K562 (cell line): ENCODE results near the gene EXT2. TPM values are rescaled to one million over a fixed set of nuclear protein-coding genes. Genes with fewer than 3 reads are reported as not detected.

Experiments used
- ATAC-seq: fragments of 200-7000 bp; cut with Tn5 transposase; 3 replicates; pipeline ENCODE4 v1.9.1; 2020; ENCODE audit warnings: moderate library complexity
- BruUV-seq: library from RNA; stranded (reverse); fragments of 400-500 nt; replicated peaks from 2 replicates; lab custom pipeline; 2021; lab: Mats Ljungman, UMichigan
- CTCF ChIA-PET: fragments of 300-600 bp; formaldehyde crosslinking; extraction: SDS; loops from one replicate; lab custom pipeline; 2021; ENCODE audit warnings: low intra/inter-chr PET ratio; lab: Yijun Ruan, JAX
- POLR2A ChIA-PET: fragments of 300-600, 350-650 bp; sonication (Branson Sonifier 250); formaldehyde crosslinking; extraction: SDS; loops from one replicate; lab custom pipeline; 2021; ENCODE audit warnings: antibody characterized with exemption, inconsistent platforms; lab: Yijun Ruan, JAX
- DNase-seq, 4 experiments: peaks; one replicate each; pipeline versions ENCODE4 v3.0.0 to v3.0.0-alpha.2; 2011 to 2018; ENCODE audit warnings: low spot score in 3 of 4, mixed read lengths in 3 of 4; ENCODE audit errors: extremely low read depth in 1 of 4
- FAIRE-seq: peaks from 2 replicates; lab custom pipeline; 2011; peaks lifted over from hg19 to GRCh38; lab: Jason Lieb, UNC
- H2AFZ ChIP-seq: 2 replicates; pipeline ENCODE4 v1.6.0; 2011; ENCODE audit warnings: low read depth, low read length, control low read depth, inconsistent platforms
- H3K27ac ChIP-seq: fragments of 200-600 bp; 3 replicates; pipeline ENCODE4 v1.8.0; 2011; ENCODE audit warnings: low read depth, mild to moderate bottlenecking, control low read depth, inconsistent platforms, low read length, moderate library complexity, mixed read lengths; ENCODE audit errors: extremely low read depth
- H3K27me3 ChIP-seq, 2 experiments: fragments of 300-600 bp in 1 of 2; 2 replicates in 1 of 2; 3 replicates in 1 of 2; pipeline versions ENCODE4 v1.6.0 to v1.8.0; 2011; ENCODE audit warnings: inconsistent platforms in 2 of 2, low read length in 2 of 2, mild to moderate bottlenecking in 1 of 2, mixed read lengths in 1 of 2, moderate library complexity in 1 of 2; ENCODE audit not compliant: control insufficient read depth in 2 of 2, insufficient read depth in 2 of 2
- H3K36me3 ChIP-seq: fragments of 300-600 bp; 3 replicates; pipeline ENCODE4 v1.8.0; 2011; ENCODE audit warnings: mild to moderate bottlenecking, low read length, inconsistent platforms; ENCODE audit not compliant: control insufficient read depth, insufficient read depth
- H3K4me1 ChIP-seq, 2 experiments: fragments of 200-600 bp in 1 of 2; replicated peaks in 1 of 2; 2 replicates in 1 of 2; 3 replicates in 1 of 2; pipeline versions ENCODE4 v1.5.1 to v1.8.0; 2011; ENCODE audit warnings: inconsistent platforms in 2 of 2, low read length in 2 of 2, mild to moderate bottlenecking in 1 of 2, mixed read lengths in 1 of 2, moderate library complexity in 1 of 2; ENCODE audit not compliant: control insufficient read depth in 2 of 2, insufficient read depth in 2 of 2
- H3K4me2 ChIP-seq: 2 replicates; pipeline ENCODE4 v1.6.1; 2011; ENCODE audit warnings: low read length, control low read depth, inconsistent platforms, mixed read lengths; ENCODE audit not compliant: insufficient read depth
- H3K4me3 ChIP-seq: fragments of 200-600 bp; sonication (generic), shearing (Covaris generic); 2 replicates; pipeline ENCODE4 v1.5.1; 2016; ENCODE audit warnings: control low read depth, inconsistent platforms
- H3K79me2 ChIP-seq: fragments of 200-600 bp; 3 replicates; pipeline ENCODE4 v1.8.0; 2011; ENCODE audit warnings: low read length, inconsistent platforms; ENCODE audit not compliant: control insufficient read depth, insufficient read depth
- H3K9ac ChIP-seq, 2 experiments: 2 replicates each; pipeline versions ENCODE4 v1.6.0 to v1.6.1; 2011; ENCODE audit warnings: low read depth in 2 of 2, low read length in 2 of 2, control low read depth in 1 of 2, inconsistent platforms in 1 of 2, mild to moderate bottlenecking in 1 of 2, mixed read lengths in 1 of 2; ENCODE audit not compliant: insufficient read depth in 1 of 2
- H3K9me1 ChIP-seq: one replicate; pipeline ENCODE4 v1.6.0; 2011; ENCODE audit warnings: inconsistent platforms, mild to moderate bottlenecking, low read length, moderate library complexity; ENCODE audit not compliant: control insufficient read depth, insufficient read depth
- H3K9me3 ChIP-seq: replicated peaks from 2 replicates; pipeline ENCODE4 v1.5.1; 2011; ENCODE audit warnings: low read depth, low read length, inconsistent platforms; ENCODE audit not compliant: control insufficient read depth, insufficient read depth
- H4K20me1 ChIP-seq: replicated peaks from 2 replicates; pipeline ENCODE4 v1.6.1; 2011; ENCODE audit warnings: low read length, inconsistent platforms, mixed read lengths; ENCODE audit not compliant: control insufficient read depth, insufficient read depth
- CBX2 ChIP-seq: fragments of 200-600 bp; sonication (generic); IDR thresholded peaks from one replicate; pipeline ENCODE4 v1.6.1; 2012; ENCODE audit warnings: mild to moderate bottlenecking, low read length, inconsistent platforms; ENCODE audit not compliant: insufficient read depth, poor library complexity, severe bottlenecking
- ESRRA ChIP-seq: fragments of 450-650 bp; IDR thresholded peaks from 2 replicates; pipeline ENCODE4 v1.6.1; 2014; ENCODE audit warnings: low read depth, mild to moderate bottlenecking, moderate library complexity, borderline replicate concordance
- FOXA3 ChIP-seq, 2 experiments: fragments of 450-650 bp in 1 of 2; sonication (generic) in 1 of 2; formaldehyde crosslinking; IDR thresholded peaks in 1 of 2; conservative IDR thresholded peaks in 1 of 2; 2 replicates each; pipeline versions ENCODE4 v1.4.0 to v1.8.0; 2020 to 2022; ENCODE audit warnings: mild to moderate bottlenecking in 2 of 2, missing genetic modification reagents in 1 of 2
- HDAC1 ChIP-seq, 2 experiments: fragments of 450-650 bp; IDR thresholded peaks; 2 replicates each; pipeline ENCODE4 v1.6.1; 2016 to 2017; ENCODE audit warnings: inconsistent platforms in 1 of 2, mild to moderate bottlenecking in 1 of 2, moderate library complexity in 1 of 2
- HDAC6 ChIP-seq: IDR thresholded peaks from 2 replicates; pipeline ENCODE4 v1.6.1; 2012; ENCODE audit warnings: low read depth, mild to moderate bottlenecking, control low read depth, inconsistent platforms, low read length, moderate library complexity
- HIVEP1 ChIP-seq: fragments of 250-450 bp; sonication (Bioruptor Pico); IDR thresholded peaks from 2 replicates; pipeline ENCODE4 v1.4.0; 2020; ENCODE audit warnings: mild to moderate bottlenecking
- LEF1 ChIP-seq: fragments of 450-650 bp; IDR thresholded peaks from 2 replicates; pipeline ENCODE4 v1.6.1; 2016; ENCODE audit warnings: mild to moderate bottlenecking
- MCM7 ChIP-seq, 2 experiments: fragments of 450-650 bp; IDR thresholded peaks; 2 replicates each; pipeline ENCODE4 v1.6.1; 2016 to 2018
- NELFE ChIP-seq: IDR thresholded peaks from 2 replicates; pipeline ENCODE4 v1.6.1; 2011; ENCODE audit warnings: mild to moderate bottlenecking; ENCODE audit not compliant: insufficient read depth, insufficient read length
- SP2 ChIP-seq: IDR thresholded peaks from 2 replicates; pipeline ENCODE4 v1.6.1; 2011; ENCODE audit warnings: mild to moderate bottlenecking, low read depth, low read length, moderate library complexity; ENCODE audit not compliant: poor library complexity, severe bottlenecking; ENCODE audit errors: extremely low read depth
- TFAM ChIP-seq: fragments of 250-450 bp; sonication (Bioruptor Pico); conservative IDR thresholded peaks from 2 replicates; pipeline ENCODE4 v1.5.0; 2021; ENCODE audit warnings: mild to moderate bottlenecking, moderate library complexity
- ZC3H11A ChIP-seq: IDR thresholded peaks from 2 replicates; pipeline ENCODE4 v1.6.1; 2012; ENCODE audit warnings: low read depth, low read length, improper control_type of control experiment
- ZNF785 ChIP-seq: fragments of 250-450 bp; sonication (Bioruptor Pico); IDR thresholded peaks from 2 replicates; pipeline ENCODE4 v1.4.0; 2020; ENCODE audit warnings: mild to moderate bottlenecking
- WGBS: fragments of 100-300 bp; shearing (Covaris generic); methylation state at CpG from one replicate; pipeline ENCODE4 v1.1.6; 2016; ENCODE audit warnings: low coverage, mixed read lengths; ENCODE audit not compliant: insufficient coverage; ENCODE audit errors: missing lambda C conversion rate; 5-methylcytosine and 5-hydroxymethylcytosine counted together
- in situ Hi-C: fragments of 300-500 bp; cut with MboI; formaldehyde crosslinking; loops from 4 replicates; pipeline ENCODE4 v1.15.0; 2018; ENCODE audit warnings: inconsistent platforms, mixed read lengths
- intact Hi-C: fragments of 100-400 bp; cut with micrococcal nuclease; formaldehyde crosslinking; loops from 2 replicates; pipeline ENCODE4 v1.14.2; 2022
- polyA plus RNA-seq, 8 experiments: library from polyadenylated mRNA; depleted of rRNA in 4 of 8; stranded (reverse) in 5 of 8; unstranded in 3 of 8; fragments of >200 nt; fragmentation: Nextera tagmentation in 2 of 8; fragmentation: Illumina TruSeq in 1 of 8; extraction: Ambion mirVana in 2 of 8; extraction: Trizol in 1 of 8; gene quantifications; 2 replicates each; pipeline versions ENCODE4 v1.2.1 to v1.2.3, GENCODE V29; 2011 to 2014; ENCODE audit warnings: inconsistent platforms in 1 of 8, missing spikeins in 1 of 8
- total RNA-seq, 7 experiments: library from RNA; depleted of rRNA in 6 of 7; stranded (reverse); fragments of >200 nt in 6 of 7; fragmentation: Illumina TruSeq in 2 of 7; extraction: Trizol in 2 of 7; gene quantifications; 2 replicates each; pipeline versions ENCODE4 v1.2.1 to v1.2.3, GENCODE V29; 2011 to 2021; ENCODE audit warnings: low replicate concordance in 1 of 7

Gene EXT2
- total and polyA plus RNA-seq, 9 of the 15 experiments (the other 6 are each of a cell fraction or from before 2014, with no cell fraction given): 7.5 to 52.1 (median 38.1) TPM

GRCh38 chr11:44244639-44245310, 149.3 kb downstream of the EXT2 start:
- 86% methylated on average over 8 of the region's 8 CpGs for whole genome bisulfite sequencing
- H3K79me2 ChIP-seq: no peaks in the 10 kb centered on the region
- DNase-seq: no peak
- no peak overlapping the region for H3K27ac ChIP-seq
- peaks cover 5 to 11% of the 10 kb centered on the region in 2 experiments; a peak in 4 of 5 replicates for H3K4me1 ChIP-seq
- H3K27me3 ChIP-seq: no peaks in the 10 kb centered on the region
- H3K9me3 ChIP-seq: no peaks in the 10 kb centered on the region
- intact Hi-C loops: no loop called here
- TF ChIP-seq FOXA3 (CRISPR knock-in tag; conservative IDR thresholded peaks at IDR 0.05 in 1 of 2, IDR thresholded peaks at IDR 0.05 in 1 of 2): no peak
- TF ChIP-seq TFAM (CRISPR knock-in tag): no peak
- TF ChIP-seq MCM7 (IDR thresholded peaks at IDR 0.05): no peak
- TF ChIP-seq ESRRA: no peak
- no peak for TF ChIP-seq NELFE
- no peak for TF ChIP-seq HDAC1 (IDR thresholded peaks at IDR 0.05)
- TF ChIP-seq HIVEP1 (CRISPR knock-in tag): no peak
- TF ChIP-seq ZC3H11A: no peak
- no peak for TF ChIP-seq ZNF785 (CRISPR knock-in tag)
- TF ChIP-seq HDAC6: no peak
- no peak for TF ChIP-seq CBX2
- no peak for TF ChIP-seq SP2
- TF ChIP-seq LEF1: no peak
- TF ChIP-seq, all 486 proteins: peak for 0
- in situ Hi-C loops: no loop called here
- H2AFZ ChIP-seq: no peak overlapping the region
- H3K4me3 ChIP-seq: no peak overlapping the region
- CTCF ChIA-PET: no interaction called here
- peaks cover 16% of the 10 kb centered on the region; the same call in 2 of the 3 replicates for H3K36me3 ChIP-seq
- POLR2A ChIA-PET: interaction anchor here (1.1 kb wide), 1 partner anchor 9 kb away, joined by 4 read pairs; no protein-coding TSS in a partner anchor
- BruUV-seq: no TSS peak
- no peaks in the 10 kb centered on the region for H3K9me1 ChIP-seq
- H3K9ac ChIP-seq: no peak overlapping the region
- no peak for FAIRE-seq
- H3K4me2 ChIP-seq: no peak overlapping the region
- H4K20me1 ChIP-seq: no peaks in the 10 kb centered on the region; the same call in 1 of the 2 replicates
- no peak for ATAC-seq
